ENCODE measurements around the gene TUNAR.
A peak's percentile ranks its signal among the peaks of the same experiment; 100 is the strongest.

TUNAR gene

GRCh38 chr14:95915330-95915729, 38.7 kb downstream of the TUNAR start:
- peak; percentile 89 for DNase-seq (ENCODE audit: low read depth, low spot score)

GRCh38 chr14:95918466-95918865, 41.8 kb downstream of the TUNAR start:
- DNase-seq (ENCODE audit: low read depth, low spot score): no peak

- no peak for DNase-seq (ENCODE audit: low read depth, low spot score)
These were observed 44.3 kb downstream of the TUNAR start for GRCh38 chr14:95920769-95921438.

DNA sequence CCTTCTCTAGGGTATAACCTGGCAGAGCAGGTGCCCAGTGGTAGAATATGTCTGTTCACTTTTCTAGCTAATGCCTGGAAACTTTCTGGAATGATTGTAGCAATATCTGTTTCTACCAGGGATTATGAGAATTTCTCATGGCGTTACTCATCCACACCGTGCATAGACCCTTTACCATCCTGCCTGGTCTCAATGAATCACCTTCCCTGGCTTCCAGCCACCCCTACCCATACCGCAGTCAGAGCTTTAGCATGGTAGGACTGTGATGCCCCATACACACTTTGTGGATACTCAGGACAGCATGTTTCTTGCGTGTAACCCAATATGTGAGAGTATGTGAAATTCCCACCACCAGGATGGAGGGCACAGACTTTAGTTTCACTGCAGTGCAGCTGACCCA, 45.4 kb downstream of the TUNAR start:
- DNase-seq (ENCODE audit: low read depth, low spot score): no peak

DNA sequence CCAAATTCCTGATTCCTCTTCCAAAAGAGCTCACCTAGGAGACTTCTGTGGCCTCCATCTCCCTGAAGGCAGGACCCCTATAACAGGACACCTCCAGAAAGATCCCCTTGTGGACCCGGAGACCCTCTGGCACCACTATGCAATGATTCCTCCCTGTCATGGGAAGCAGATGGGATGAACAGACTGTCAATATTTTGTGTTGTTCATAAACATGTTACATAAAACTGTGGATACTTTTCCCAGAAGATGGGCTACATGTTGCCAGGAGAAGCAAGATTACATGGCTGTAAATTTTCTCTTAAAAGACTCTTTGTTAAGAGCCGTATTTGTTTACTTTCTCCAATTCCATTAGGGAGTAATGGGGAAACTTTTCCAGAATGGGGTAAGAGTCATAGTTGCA, 52.1 kb downstream of the TUNAR start:
- DNase-seq (ENCODE audit: low read depth, low spot score): no peak

DNA sequence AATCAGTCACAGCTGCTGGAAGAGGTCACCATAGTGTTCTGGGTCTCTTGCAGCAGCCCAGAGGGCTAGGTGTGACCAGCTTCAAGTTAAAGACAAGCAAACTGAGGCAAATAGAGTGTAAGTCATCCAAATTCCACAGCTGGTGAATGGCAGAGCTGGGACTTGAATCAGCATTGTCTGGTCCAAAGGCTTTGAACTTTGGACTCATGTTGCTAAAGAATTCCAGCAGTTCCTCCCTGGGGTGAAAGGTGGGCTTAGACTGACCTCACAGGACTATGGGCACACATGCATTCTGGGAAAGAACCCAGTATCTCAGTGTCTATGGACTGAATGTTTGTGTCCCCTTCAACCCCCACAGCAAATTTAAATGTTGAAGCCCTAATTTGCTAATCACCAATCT, 54.8 kb downstream of the TUNAR start:
- no peak for DNase-seq (ENCODE audit: low read depth, low spot score)

DNA sequence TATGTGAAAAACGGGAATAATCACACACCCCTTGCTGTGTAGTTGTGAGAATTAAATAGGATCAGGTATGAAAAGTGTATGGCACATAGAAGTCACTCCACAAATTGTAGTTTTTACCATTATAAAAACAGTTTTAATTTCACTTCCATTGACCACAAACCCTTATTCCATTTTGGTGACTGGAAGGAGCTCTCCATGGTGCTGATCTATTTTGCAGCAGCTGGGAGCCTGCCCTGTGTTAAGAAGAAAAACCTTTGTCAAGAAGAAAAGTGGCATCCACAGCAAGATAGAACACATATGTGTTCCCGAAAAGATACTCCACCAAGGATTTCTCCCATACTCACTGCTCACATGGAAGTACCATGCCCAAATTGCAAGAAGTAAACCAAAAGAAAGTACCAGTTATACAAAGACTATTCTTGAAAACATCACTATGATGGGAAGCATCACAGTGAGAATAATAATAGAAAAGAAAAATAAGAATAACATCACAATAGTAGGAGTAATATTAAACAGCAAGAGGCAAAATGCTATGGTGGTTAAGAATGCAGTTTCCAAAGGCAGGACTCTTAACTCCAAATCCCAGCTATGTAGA, 58.7 kb downstream of the TUNAR start:
- DNase-seq (ENCODE audit: low read depth, low spot score): peak; percentile 29

DNA sequence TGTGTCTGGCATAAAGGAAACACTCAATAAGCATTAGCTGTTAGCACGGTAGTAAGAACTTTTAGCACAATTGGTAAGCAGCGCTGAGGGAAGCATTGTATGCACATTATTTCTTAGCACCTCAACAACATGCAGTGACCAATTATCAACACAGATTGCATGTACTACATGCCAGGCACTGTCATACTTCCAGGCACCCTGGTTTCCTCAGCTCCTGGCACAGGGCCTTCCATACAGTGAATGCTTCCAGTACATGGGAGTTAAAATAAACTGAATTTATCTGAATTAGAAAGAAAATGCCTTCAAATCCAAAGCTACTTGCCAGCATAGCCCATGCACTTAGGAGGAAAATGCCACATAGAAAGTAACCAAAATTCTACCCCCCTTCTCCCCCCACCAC, 59.4 kb downstream of the TUNAR start:
- DNase-seq (ENCODE audit: low read depth, low spot score): no peak

DNA sequence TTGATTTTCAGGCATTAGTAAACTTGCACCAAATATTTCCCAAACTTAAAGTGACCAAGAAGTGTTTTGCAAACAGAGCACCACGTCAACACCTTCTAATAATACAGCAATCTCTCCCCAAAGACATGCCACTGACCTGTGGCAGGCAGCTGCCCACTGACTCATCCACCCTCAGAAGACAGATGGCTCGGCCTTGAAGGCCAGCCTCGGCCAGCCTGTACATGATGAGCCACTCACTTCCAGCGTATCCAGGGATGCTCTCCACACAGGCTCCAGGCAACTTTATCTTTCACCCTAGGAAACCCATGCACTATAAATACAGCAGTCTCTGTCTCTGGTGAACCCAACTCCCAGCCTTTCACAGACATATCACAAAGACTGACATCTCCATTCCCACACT, 62.7 kb downstream of the TUNAR start:
- DNase-seq (ENCODE audit: low read depth, low spot score): no peak

- DNase-seq (ENCODE audit: low read depth, low spot score): no peak
These were observed 65.3 kb downstream of the TUNAR start for GRCh38 chr14:95941897-95942296.

DNA sequence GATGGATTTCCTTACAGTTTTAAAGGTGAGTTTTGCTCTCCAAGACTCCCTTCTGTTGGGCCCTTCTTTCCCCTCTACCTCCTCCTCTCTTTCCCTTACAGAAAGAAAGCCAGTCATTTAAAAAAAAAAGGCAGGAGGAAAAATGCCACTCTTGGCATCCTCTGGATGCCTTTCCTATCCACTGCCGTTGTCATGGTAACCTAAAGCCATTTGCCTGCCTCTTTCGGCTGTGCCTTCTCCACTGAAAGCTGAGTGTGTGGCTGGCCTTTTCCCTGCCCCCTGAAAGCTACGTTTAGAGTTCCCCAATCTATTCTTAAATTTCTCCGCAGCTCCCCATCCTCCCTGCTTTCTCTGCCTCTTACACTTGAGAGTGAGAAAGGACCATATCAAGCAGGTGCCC, 67.1 kb downstream of the TUNAR start:
- no peak for DNase-seq (ENCODE audit: low read depth, low spot score)

- DNase-seq (ENCODE audit: low read depth, low spot score): no peak
These were observed 67.8 kb downstream of the TUNAR start for GRCh38 chr14:95944462-95944861.

GRCh38 chr14:95946867-95947266, 70.2 kb downstream of the TUNAR start:
- no peak for DNase-seq (ENCODE audit: low read depth, low spot score)

DNA sequence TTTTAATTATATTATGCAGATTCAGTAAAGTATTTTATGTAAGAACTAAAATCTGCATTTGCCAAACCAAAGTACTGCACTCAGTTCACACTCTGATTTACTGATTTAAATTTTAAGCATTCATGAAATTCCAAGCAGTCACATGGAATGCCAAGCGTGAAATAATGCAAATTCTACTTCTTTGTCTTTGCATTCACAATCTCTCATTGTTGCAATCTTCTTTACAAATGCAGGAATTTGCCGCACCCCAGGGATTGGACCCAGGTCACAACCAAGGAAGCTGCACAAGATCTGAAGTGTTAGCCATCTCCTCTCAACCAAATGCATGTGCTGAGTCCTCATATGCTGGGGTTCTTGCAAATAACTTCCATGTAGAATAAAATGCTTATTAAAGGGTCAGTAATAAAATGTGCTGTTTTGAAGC, 71.9 kb downstream of the TUNAR start:
- DNase-seq (ENCODE audit: low read depth, low spot score): peak; percentile 90

- DNase-seq (ENCODE audit: low read depth, low spot score): no peak
These were observed 74.7 kb downstream of the TUNAR start for GRCh38 chr14:95951359-95951758.

DNA sequence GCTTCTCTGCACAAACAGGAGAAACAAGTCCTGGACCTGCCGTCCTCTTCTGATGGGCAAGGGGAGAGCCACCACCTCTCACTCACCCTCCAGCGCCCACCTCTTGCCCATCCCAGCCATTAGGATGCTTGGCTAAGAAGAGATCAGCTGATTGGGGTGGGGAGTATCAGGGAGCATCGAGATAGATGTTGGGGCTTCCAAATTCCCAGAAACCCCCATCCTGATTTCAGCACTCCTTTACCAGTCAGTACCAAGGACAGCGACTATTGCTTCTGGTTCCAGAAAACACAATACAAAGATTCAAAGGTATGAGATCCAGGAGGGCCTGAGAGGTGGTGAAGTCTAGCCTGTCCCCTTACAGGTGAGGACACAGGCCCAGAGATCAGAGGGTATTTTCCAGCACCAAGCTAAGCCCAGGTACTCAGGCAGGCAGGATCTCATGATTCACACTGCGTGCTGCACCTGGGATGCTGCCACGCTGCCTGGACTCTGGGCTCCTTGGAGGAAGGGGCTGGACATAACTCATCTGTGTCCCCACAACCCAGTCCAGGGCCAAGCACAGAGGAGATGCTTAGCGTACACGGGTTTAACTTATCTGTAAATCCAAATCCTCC, 76.6 kb downstream of the TUNAR start:
- peak; percentile 77 for DNase-seq (ENCODE audit: low read depth, low spot score)

- no peak for DNase-seq (ENCODE audit: low read depth, low spot score)
These were observed 80.2 kb downstream of the TUNAR start for GRCh38 chr14:95956601-95957460.

DNA sequence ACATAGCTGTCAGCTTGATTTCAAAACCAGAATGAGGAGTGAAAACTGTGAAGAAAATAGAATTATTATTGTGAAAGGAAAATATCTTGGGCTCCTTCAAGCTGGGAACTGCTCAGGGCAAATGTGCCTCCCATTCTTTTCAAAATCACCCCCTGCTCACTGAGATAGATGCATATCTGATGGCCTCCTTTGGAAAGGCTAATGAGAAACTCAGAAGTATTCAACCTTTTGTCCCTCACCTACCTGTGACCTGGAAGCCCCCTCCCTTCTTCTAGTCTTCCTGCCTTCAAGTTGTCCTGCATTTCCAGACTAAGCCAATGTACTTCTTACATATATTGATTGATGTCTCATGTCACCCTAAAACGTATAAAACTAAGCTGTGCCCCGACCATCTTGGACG, 81.5 kb downstream of the TUNAR start:
- peak; percentile 25 for DNase-seq (ENCODE audit: low read depth, low spot score)

DNA sequence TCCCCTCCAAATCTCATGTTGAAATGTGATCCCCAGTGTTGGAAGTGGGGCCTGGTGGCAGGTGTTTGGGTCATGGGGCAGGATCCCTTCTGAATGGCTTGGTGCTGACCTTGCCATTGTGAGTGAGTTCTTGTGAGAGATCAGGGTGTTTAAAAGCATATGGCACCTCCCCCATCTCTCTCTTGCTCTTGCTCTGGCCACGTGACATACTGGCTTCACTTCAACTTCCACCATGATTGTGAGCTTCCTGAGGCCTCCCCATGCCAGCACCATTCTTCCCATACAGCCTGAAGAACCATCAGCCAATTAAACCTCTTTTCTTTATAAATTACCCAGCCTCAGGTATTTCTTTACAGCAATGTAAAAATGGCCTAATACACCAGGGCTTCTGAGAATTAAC, 82.7 kb downstream of the TUNAR start:
- DNase-seq (ENCODE audit: low read depth, low spot score): no peak

- peak; percentile 63 for DNase-seq (ENCODE audit: low read depth, low spot score)
These were observed 84.8 kb downstream of the TUNAR start for GRCh38 chr14:95961481-95961880.

DNA sequence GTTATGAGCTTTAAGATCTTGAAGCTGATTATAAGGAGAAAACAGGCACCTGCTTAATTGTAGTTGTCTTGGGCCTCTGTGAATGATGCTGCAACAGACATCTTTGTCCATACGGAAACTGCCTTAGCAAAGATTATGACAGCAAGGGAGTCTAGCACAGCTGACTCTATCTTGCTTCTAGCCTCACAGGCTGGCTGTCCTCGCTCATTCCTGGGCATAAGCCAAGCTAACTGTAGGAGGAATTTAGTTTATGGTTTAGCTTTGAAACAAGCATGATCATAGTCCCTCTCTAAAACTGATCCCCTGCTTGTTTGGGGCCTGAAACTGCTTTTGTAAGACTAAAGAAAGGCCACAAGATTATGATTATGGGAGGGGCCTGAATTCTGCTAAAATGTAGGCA, 88.3 kb downstream of the TUNAR start:
- no peak for DNase-seq (ENCODE audit: low read depth, low spot score)

GRCh38 chr14:95968048-95968447, 91.4 kb downstream of the TUNAR start:
- DNase-seq (ENCODE audit: low read depth, low spot score): peak; percentile 73
